ENCODE data around the gene PEX10. TPM values are rescaled to one million over a fixed set of nuclear protein-coding genes. Genes with fewer than 3 reads are reported as not detected.

Gene PEX10
- total RNA-seq, 1 donor from 2014 or later, result 15.2 TPM

DNA sequence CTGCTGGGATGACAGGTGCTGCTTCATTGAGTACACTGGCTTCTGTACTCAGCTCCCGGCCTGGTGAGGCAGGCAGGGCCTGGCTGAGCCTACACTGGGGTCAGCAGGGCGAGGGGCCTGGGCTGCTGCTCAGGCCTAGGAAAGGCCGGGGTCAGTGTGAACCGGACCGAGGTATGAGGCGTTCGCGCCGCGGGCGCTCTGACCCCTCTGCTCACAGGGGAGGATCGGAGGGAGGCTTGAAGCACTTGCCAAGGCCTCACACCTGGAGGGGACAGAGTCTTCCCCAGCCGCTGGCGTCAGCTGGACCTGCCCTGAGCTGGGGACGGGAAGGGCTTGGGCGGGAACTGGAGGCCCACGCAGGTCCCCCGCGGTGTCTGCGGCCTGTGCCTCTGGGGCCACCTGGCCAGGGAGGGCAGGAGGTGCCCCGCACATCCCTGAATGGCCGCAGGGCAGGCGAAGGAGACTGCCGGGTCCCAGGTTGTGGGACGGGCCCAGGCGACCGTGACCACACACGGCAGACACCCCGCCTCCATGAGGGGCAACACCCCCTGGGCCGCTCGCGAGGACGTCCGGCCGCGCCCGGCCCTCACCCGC, 466 bp downstream of the PEX10 start:
- DNase-seq, result no peak
- no peak for ATAC-seq (ENCODE audit: poor library complexity)
- intact Hi-C loops (cut with DNase I), result no loop called here

DNA sequence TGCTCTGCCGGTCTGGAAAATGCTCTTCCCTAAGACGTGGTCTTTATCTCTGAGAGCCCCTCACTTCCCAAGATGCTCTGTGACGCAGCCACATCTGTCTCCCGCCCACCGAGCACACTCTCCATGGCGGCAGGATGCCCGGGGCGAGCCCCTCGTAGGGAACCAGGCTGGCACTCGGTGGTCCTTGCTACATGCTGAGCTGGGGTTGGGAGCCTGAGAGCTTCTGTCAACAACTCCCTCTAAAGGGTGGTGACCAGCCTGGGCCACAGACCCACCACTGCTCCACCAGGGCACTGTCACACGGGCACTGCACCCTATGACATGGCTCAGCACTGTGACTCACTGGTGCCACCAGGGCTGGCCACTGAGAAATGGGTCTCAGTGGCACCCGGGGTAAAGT, 2.6 kb downstream of the PEX10 start:
- DNase-seq (no peak), ATAC-seq (ENCODE audit: poor library complexity) (no peak)
- intact Hi-C loops (cut with DNase I), result no loop called here

DNA sequence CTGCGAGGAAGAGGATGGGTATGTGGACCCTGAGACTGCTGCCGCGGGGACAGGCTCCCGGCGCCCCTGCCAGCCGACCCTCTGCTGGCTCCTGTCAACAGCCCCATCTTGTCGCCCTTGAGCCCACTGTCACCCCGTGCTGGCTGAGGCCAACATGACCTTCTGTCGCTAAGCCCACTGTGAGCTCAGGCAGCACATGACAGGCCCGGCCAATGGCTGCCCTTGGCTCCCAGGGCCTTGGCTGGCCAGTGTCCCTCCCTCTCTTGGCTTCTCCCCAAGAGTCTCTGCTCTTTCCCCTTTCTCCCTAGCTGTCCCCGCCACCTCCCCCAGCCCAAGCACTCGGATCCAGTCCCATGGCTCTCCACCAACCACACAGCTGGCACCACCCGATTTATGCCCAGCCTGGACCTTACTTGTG, 3.5 kb downstream of the PEX10 start:
- DNase-seq (peak; percentile 50), ATAC-seq (ENCODE audit: poor library complexity) (peak; percentile 6)
- intact Hi-C loops (cut with DNase I), result no loop called here

DNA sequence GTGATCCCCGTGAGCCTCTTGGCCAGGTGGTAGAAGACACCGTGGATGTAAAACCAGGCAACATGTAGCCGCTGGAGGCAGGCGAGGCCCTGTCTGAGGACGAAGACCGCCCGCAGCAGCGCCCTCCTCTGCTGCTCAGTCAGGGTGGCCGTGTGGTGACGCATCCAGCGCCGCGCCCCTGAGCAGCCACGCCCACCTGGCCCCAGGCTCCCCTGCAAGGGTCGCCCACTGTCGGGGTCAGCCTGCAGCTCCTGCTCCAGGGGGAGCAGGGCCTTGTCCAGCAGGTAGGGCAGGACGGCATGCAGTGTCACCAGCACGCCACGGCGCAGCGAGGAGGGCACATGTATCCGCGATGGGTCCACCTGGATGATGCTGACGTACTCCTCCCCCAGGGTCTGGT, 3.9 kb downstream of the PEX10 start:
- intact Hi-C loops (cut with DNase I), result no loop called here
- ATAC-seq (ENCODE audit: poor library complexity), result no peak
- DNase-seq, result no peak

DNA sequence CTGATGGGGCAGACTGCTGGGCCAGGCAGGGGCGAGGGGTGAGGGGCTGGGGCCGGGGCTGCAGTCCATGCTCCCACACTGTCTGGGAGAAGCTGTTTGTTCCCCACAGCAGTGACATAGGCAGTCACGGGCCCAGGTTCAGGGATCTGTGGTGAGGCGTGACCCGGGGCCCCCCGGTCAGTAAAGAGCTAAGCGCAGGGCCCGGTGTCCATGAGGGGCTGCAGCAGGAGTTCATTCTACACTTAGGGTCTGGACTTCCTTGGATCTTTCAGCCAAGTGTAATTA, 4.4 kb downstream of the PEX10 start:
- no peak for DNase-seq
- intact Hi-C loops (cut with DNase I), result no loop called here
- no peak for ATAC-seq (ENCODE audit: poor library complexity)

DNA sequence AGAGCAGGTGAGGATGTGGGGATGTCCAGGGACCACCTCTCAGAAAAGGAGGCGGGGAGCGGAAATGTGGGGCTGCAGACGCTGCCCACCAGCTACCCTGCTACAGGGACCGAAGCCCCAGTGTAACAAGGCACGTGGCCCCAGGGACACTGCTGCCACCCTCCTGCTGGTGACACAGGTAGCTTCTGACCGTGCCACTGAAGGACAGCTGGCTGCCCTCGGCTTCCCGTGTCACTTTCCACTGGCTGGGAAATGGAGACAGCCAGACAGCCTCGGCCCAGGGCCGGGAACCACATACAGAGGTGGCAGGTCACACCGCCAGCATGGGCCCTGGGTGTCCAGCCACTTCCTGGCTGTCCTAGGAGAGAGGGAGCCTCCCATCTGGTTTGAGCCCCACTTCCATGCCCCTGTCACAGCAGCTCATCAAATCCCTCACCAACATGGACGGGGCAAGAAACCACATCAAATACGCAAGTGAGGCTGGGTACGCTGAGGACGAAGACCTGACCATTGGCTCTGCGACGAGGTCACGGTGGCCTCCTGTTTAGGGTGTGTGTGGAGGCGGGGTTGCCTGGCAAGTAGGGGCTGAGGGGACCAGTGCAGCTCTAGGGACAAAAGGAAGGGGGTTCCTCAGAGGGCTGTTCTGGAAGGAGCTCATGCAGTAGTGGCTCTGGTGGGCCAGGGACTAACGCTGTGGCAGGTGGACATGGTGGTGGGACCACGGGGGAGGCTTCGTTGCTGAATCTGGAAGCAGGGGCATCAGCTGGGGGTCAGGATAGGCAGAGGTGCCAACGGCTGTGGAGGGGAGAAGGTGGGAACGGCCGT, 5.0 kb downstream of the PEX10 start:
- DNase-seq (no peak), ATAC-seq (ENCODE audit: poor library complexity) (no peak)
- intact Hi-C loops (cut with DNase I), result no loop called here

DNA sequence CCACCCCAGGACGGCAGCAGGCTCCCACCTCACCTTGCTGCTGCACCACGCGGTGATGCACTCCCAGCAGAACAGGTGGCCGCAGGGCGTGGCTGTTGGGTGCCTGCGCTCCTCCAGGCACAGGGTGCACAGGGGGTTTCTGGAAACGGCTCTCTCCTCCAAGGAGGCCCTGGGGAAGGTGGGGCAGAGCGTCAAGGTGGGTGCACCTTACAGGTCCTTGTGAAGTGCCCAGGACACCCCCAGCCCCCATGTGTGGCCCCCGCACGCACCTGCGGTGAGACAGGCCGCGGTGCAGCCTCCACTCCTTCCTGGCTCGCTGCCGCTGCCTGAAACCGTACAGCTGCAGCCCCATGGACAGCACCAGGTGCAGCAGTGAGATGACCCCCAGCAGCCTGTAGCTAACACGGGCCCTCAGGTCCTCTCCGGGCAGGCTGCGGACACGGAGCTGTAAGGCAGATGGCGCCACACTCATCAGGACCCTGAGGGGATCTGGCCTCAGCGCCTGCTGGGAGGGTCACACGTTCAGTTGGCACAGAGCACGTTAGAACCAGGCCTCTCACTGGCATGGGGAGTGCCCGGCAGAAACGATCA, 5.8 kb downstream of the PEX10 start:
- intact Hi-C loops (cut with DNase I), result no loop called here
- DNase-seq (no peak), ATAC-seq (ENCODE audit: poor library complexity) (no peak)

DNA sequence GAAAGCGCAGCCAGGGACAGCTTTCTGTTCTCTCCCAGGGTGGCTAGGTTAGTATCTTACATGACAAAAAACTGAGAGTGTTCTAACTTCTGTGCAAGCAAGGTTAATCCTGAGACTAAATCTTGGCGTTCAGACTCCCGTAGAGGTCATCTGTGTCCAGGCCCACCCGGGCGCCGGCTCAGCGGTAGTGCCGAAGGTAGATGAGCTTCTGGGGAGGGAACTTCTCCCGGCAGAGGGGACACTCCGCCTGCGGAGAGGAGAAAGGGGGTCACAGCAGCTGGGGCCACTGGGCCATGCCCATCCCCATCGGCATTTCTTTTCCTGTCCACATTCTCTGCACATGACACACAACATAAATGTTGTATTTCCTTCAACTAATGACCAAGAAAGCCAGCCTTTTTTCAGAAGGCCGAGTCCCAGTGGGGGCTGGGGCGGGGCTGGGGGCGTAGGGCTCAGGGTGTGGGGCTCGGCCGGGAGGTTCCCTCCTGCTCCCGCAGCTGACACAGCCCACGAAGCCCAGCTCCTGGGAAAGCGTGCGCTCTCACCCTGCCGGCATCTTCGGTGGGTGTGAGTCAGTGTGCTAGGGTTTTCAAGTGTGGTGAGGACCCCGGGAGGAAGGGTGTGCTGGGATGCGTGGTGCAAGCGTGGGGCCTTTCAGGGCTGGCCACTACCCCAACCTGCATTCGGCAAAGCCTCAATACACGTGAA, 6.6 kb downstream of the PEX10 start:
- intact Hi-C loops (cut with DNase I), result no loop called here
- no peak for DNase-seq
- ATAC-seq (ENCODE audit: poor library complexity), result no peak

DNA sequence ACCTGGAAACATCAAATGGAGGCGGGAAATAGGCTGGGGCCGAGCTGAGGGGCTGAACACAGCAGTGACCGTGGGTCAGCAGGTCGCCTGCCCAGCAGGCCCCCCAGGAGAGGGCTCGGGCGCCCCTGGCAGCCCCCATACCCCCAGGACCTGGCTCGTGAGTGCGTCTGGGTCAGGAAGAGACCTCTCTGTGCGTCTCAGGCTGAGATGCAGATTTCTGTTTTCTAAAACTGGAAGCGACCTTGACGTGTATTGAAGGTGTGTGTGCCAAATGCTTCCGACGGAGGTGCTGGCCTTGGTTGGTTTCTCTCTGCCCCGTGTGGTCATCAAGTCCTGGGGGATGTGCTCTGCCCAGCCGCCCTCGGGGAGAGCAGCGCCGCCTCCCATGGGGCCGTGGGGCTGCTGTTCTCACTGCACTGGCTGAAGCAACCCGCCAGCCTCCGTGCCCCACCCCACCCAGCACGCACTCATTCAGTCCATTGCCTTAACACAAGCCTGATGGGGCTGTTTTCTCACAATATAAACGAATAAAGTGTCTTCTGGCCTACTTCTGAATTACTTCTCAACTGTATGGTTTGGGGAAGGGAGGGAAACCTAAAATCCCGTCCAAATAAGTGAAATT, 7.4 kb downstream of the PEX10 start:
- intact Hi-C loops (cut with DNase I), result no loop called here
- no peak for DNase-seq
- ATAC-seq (ENCODE audit: poor library complexity), result no peak

DNA sequence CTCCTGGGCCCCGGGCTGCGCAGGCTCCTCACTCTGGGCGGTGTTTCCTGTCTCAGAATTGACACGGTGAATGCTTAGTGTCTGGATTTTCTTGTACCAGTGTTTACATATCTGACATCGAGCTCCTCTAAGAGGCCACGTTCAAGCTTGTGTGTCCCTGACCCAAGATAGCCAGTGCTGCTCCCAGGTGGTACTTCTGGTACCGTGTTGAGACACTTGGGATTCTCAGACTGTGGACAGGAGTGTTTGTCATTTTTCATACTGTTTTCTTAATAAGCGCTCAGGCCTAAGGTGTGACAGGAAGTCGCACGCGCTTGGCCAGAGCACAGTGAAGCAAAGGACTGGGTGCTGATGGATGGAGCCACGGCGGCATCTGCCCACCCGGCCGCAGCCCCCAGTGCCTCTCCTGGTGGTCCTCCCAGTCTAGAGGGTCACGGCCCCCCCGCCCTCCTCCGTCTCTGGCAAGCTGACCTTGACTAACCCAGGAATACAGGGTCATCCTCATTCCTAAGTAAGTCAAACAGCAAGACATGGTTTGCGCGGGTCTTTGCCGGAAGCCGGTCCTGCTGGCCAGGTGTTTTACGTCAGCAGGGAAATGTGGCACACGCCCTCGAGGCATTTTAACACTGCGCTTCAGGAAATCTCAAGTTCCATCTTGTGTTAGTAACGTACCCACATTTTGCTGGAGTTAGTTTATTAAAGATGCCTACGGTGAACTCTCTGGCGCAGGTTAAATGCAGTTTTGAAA, 8.0 kb downstream of the PEX10 start:
- no peak for DNase-seq
- intact Hi-C loops (cut with DNase I), result no loop called here
- ATAC-seq (ENCODE audit: poor library complexity), result no peak

DNA sequence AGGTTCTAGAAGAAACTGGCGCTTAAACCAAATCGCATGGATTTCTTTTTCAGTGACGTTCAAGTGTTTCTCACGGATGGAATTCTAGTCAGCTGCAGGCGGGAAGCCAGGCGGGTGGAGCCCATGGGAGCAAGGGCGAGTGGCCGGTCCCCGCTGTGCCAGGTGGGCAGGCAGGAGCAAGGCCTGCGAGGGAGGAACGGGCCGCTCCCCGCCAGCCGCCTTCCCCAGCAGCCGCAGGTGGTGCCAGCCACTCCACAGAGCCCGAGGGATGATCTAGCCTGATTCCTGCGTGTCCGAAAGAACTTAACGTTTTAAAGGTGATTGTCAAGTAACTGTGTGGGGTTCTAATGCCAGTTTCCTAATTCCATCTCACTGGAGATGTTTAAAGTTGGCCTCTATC, 9.1 kb downstream of the PEX10 start:
- intact Hi-C loops (cut with DNase I), result no loop called here
- no peak for ATAC-seq (ENCODE audit: poor library complexity)
- DNase-seq, result no peak

DNA sequence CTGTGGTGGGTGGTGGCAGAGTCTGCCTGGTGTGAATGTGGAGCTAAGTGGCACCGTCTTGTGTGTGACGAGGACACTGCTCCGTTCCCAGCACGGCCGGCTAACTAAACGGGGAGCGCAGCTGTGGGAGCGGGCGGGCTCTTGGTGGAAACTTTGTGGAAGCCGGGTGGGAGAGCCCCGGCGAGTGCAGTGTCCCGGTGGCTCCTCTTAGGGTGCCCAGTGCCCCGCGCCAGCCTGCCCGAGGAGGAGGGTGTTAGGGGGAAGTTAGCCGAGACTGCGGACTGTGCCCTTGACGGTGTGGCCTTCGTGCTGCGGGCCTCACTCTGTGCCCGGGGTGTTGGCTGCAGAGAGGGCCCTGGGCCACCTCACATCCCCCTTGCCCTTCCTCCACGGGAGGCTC, 9.9 kb downstream of the PEX10 start:
- no peak for DNase-seq

DNA sequence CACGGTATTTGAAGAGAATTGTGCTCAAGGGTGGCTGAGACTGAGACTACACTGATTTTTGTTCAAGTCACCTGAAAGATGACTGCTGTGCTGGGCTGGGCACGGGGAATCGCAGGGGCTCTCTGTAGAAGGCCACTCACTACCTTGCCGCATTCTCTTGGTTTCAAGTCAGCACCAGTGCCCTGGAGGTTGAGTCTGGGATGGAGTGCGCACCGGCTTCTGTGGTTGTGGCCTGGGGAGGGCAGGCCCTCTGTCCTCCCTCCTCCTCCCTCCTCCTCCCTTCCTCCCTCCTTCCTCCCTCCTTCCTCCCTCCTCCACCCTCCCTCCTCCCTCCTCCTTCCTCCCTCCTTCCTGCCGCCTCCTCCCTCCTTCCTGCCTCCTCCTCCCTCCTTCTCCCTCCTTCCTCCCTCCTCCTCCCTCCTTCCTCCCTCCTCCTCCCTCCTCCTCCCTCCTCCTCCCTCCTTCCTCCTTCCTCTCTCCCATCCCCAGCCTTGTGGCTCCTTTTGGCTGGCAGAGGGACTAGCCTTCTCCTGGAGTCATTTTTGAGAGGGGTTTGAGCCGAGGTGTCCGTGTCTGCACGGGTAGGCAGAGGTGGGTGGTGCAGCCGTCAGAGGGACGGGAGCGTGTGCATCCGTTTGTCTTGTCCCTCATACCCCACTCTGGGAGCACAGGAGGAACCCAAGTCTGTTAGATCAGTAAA, 11.3 kb downstream of the PEX10 start:
- no peak for ATAC-seq (ENCODE audit: poor library complexity)
- intact Hi-C loops (cut with DNase I), result no loop called here
- no peak for DNase-seq

More for the DNA sequence above, 9.9 kb downstream of the PEX10 start:
- intact Hi-C loops (cut with DNase I), result no loop called here
- peak; percentile 4 for ATAC-seq (ENCODE audit: poor library complexity)

DNA sequence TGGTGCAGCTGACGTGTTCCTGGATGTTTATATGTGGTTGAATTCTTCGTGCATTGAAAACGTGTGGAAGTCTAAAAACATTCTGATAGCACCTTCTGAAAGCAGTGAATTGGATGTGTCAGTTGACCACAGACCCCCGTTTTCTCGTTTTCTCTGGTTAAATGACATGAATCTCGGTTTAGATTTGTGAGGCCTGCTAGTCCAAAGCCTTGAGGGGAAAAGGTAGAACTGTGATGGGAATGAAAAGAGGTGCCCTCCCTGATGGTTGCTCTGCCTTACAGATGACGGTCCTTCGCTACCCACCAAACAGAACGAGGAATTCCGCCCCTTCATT, 11.8 kb downstream of the PEX10 start:
- intact Hi-C loops (cut with DNase I), result no loop called here
- DNase-seq (no peak), ATAC-seq (ENCODE audit: poor library complexity) (no peak)

DNA sequence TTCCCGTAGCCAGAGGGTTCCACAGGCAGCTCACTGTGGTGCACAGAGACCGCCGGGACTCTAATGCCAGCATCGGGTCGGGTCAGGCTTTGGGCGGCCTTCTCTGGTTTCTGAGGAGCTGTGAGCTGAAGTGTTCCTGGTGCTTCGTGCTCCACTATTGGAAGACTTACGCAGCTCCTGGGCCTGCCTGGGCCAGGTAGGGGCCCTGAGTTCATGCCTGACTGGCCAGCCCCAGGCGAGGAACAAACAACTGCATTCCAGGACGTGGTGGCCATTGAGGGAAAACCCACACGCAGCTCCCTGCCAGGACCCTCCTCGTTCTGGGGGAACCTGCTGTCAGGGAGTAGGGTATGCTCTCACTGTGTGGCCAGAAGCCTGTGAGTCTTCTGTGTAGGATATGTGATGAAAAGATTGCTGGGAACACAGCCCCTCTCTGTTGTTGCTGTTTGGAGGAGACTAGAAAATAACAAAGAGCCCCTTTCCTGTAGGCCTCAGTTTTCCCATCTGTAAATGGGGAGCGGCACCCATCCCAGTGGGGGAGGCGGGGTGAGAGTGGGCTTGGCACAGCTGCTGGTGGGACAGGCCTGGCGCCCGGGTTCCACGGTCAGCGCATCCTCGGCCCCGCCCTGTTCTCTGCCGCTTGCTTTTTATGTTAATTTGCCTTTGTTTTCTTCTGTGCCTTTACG, 12.3 kb downstream of the PEX10 start:
- intact Hi-C loops (cut with DNase I), result no loop called here
- ATAC-seq (ENCODE audit: poor library complexity), result no peak

DNA sequence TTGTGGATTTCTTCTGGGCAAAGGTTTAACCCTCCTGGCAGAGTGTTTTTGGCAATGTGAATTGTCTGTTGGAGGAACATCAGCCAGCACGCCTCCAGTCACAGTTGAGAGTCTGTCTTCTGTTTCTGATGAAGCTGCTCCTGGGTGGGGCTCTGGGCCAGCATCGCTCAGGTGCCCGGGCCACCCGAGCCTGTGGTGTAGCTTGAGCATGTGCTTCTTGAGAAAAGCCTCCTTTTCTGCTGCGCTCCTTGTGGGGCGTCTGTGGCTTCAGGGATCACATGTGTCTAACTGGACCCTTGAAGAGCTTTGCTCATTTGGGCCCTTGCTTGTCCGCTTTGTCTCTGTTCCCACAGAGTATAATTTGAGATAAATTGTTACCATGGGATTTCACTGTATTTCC, 13.5 kb downstream of the PEX10 start:
- DNase-seq, result no peak
- intact Hi-C loops (cut with DNase I), result no loop called here
- ATAC-seq (ENCODE audit: poor library complexity), result no peak

More for the DNA sequence above, 12.3 kb downstream of the PEX10 start:
- no peak for DNase-seq

DNA sequence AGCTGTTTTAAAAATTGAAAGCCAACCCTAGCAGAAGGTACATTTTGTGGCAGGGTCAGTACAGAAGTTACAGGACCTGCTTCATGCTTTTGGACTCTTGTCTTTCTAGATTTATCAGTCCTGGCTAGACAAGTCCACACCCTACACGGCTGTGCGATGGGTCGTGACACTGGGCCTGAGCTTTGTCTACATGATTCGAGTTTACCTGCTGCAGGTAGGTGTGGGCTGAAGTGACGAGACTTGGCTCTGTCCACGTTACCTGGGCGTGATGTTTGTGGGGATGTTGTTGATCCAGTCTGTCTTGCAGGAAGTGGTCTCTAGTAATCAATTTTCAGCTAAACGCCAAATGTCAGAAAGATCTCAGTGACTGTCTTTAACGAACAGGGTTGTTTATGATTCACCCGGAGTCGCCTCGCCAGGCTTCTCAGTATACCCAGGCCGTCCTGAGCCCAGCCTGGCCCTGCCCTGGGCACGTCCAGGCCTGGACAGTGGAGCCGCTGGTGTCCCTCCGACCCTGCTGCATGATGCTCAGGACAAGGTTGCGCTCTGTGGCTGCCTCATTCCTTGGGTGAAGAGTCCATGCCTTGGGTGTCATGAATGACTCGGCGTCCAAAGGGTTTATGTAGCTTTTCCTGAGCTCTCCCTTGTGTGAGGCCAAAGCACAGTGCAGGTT, 15.2 kb downstream of the PEX10 start:
- intact Hi-C loops (cut with DNase I), result no loop called here
- DNase-seq, result no peak
- ATAC-seq (ENCODE audit: poor library complexity), result no peak

All from Right ventricle myocardium superior (tissue), 1 donor.